GM19452 (cell line): ENCODE data around the gene RXRA.

Experiments
- ATAC-seq: cut with Tn5 transposase; IDR thresholded peaks from one replicate; pipeline ENCODE4 v1.9.1; 2021; ENCODE audit not compliant: unreplicated experiment

The RXRA gene

DNA sequence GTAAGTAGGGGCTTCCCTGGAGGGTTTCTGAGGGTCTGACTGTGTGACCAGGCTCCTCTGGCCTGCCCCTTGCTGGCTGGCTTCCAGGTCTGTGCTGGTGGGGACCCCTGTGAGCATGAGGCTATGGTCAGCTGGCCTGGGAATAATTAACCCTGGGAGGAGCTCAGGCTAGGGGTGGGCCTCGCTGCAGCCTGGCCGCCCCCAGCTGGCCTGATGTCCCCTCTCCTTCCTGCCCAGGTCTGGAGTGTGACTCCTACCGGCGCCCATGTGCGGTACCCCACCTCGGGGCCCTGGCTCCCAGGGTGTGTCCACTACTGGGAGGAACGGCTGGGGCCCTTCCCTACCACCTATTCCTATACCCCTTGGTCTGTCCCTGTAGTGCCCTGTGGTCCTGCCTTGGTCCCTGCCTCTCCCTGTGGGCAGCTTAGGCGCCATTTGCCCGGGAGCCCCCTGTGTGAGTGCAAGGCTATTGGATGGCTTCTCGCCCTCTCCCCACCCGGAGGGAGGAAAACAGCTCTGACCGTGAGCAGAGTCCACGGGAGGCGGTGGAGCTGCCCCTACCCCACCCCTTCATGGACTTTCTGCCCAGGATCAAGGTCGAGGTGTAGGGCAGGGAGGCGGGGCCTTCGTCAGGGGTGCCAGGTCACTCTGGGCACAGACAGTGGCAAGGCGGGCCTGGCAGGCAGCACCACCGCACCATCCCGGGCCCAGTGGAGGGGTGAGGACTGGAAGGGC lies 9.4 kb downstream of the RXRA start:
- ATAC-seq = no peak

DNA sequence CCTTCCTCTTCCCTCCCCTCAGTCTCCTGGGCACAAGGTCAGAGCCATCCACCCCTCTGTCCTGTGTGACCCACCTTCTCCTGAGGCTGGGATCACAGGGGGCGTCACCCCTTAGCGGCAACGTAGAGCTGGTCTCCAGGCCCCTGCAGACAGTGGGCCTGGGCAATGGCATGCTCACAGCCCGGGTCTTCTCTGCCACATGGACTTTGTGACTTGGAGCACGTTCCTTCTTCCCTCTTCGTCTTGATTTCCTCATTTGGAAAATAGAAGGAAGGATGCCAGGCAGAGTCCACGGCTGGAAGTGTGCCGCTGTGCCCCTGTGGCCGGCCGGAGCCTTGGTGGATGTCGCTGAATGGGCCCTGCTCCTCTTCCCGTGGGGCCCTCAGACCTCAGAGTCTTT lies 10.0 kb downstream of the RXRA start:
- ATAC-seq = no peak

DNA sequence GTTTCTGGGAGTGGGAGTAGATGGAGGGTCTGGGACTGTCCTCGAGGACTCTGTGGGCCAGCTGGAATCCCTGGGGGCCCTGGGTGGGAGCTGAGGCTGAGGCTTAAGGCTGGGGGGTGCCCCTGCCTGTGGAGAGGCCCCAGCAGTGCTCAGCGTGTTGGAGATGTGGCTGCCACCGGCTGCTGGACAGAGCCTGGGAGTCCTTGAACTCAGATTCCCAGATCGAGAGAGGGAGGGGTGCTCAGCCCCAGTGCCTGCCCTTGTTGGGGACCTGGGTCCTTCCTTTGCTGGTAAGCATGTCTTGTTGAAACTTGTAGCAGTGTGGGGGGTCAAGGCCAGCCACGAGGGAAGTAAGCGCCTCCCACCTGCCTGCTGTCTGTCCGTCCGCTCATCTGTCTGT lies 10.7 kb downstream of the RXRA start:
- ATAC-seq = no peak

DNA sequence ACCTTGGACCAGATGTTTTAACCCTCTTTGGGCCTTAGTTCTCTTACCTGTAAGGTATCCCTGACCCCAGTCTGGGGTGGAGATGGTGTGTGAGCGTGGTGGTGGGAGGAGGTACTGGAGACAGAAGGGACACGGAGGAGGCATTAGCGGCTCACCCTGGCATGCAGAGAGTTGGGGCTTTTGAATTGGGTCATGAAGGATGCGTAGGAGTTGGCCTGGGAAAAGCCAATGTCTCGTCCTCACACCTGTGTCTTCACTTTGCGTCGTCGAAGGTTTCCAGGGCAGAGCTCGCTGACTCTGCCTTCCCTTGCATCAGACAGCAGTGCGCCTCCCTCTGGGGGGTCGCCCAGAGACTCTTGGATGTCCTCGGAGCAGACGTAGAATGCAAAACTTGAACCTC lies 11.2 kb downstream of the RXRA start:
- ATAC-seq = no peak

DNA sequence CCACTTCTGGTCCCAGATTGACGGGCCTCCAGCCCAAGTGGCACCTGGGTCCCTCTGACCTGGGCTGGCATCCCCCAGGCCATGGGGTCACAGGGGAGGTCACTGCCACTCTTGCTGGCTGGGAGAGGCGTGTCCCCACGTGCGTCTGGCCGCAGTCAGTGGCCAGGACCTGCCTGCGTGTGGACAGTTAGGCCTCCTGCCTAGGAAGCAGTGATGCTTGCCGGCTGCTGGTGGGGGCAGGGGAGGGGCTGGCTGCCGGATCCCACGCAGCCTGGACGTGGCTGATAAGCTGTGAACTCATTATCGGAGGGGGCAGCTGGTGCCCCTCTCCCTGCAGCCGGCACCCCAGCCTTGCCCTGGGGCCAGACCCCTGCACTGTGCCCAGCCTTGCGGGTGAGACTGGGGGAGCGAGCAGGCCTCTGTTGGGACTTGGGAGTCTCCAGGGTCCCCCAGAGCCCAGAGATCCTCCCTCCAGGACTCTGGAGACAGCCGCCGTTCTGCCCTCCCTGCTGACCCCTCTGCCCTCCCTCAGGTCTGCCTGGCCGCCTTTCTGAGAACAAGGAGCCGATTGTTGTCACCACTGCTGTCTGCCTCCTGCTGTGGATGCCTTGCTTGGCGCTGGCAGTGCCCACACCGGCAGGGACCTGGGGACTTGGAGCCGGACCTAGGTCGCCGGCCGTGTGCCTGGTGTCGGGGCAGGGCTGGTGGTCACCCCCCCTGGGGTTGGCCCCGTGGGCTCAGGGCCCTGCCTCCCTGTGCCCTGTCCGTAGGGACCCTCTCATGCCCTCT lies 12.3 kb downstream of the RXRA start:
- no peak for ATAC-seq

DNA sequence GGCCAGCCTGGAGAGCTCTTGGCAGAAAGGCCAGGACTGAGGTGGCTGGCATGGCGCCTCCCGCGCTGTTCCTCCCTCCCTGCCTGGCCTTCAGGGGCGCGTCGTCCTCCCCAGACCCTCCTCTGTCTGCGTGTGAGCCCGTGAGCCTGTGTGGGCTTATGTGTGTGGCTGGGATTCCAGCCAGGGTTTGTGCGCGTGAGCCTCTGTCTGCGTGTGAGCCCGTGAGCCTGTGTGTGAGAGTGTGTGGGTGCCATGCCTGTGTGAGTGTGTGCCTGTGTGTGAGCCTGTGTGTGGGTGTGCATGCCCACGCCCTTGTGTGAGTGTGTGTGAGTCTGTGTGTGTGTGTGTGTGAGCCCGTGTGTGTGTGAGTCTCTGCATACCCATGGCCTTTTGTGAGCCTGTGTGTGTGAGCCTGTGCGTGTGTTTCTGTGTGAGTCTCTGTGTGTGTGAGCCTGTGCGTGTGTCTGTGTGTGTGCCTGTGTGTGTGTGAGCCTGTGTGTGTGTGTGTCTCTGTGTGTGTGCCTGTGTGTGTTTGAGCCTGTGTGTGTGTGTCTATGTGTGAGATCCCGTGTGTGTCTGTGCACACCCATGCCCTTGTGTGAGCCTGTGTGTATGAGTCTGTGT lies 13.0 kb downstream of the RXRA start:
- ATAC-seq = no peak

DNA sequence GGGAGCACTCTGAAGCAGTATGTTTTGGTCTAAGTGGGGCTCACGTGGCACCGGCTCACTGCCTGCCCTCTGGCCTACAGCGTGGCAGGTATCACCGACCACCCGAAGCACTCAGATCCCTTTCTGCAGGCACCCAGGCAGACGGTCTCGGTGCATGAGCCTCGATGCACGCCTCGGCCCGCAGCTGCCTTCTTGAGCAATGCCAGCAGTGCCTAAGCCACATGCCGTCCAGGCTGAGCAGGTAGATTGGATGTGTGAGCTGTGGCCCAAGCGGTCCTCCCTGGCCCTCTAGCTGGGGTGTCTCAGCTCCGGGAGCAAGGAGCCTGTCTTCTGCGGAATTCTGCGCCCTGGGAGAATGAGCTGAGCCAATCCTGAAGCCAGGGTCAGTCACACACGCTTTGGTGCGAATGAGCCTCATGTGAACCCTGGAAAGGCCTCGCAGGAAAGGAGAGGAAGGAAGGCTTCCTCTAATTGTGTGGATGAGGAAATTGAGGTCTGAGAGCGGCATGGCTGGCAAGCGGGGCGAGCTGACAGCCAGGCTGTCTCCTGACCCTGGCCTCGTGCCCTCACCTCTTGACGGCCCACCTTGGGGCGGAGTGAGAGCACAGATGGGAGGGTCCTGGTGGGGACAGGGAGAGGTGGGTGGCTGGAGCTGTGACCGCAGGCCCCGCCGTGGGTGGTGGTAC lies 14.4 kb downstream of the RXRA start:
- no peak for ATAC-seq

DNA sequence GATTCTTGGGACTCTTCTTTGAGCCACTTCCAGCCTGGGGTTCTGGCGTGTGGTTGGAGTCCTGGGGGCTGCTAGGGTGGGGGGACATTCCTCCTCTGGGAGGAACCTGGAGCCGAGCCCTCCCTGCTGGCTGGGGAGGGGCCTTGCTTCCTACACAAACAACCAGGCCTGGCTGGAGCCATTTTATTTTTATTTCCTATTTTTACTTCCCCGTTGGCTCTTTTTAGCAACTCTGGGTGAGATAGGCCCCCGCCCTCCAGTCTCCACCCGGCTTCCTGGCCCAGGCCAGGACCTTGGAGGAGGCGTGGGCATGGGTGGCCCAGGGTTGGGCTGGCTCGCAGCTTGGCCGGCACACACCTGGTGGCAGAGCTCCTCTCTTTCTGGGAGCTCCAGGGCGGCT lies 15.1 kb downstream of the RXRA start:
- no peak for ATAC-seq

DNA sequence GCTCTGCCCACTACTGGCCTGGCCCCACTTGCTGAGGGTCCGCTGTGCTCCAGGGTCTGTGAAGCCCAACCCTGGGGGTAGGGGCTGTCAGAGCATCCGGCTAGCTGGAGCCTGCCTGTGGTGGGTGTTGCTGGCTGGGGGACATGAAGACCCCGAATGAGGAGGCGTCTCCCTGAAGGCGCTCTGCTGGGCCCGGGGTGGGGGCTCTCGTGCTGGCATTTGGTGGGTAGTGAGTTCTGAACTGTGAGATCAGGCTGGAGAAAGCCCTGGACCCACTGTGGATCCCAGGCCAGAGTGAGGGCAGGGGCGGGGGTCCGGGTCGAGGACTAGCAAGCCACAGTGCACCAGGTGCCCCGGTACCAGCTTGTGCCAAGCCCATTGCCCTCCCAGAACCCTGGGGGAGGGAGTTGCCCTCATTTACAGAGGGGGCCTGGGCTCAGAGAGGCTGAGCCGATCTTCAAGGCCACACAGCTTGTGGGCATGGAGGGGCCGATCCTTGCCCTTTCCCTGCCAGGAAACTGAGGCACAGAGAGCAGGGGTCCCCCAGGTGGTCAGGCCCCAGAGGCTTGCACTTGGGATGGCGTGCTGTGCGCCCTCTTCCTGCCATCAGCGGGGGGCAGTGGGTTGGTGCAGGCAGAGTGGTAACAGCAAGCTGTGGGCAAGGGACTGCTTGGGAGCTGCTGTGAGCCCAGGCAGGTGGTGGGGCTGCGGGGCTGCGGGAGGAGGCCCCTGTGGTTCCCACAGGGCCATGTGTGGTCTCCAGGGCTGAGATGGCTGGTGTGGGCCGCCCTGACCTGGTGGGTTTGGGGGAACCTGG lies 15.9 kb downstream of the RXRA start:
- no peak for ATAC-seq

DNA sequence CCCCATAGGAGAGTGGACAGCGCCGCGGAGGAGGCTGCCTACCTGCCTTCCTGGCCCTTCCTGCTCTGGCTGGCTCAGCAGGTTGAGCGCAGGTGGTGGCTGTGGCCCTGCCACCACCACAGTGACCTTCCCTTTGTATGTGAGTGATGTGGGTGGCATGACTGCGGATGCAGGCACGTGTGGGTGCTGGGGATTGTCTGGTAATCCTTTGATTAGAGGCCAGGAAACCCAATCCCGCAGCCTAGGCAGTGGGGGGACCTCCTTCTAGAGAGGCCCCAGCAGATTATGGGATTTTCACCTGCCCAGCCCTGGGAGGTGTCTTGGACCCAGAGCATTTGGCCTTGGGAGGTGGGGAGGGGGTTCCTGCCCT lies 16.5 kb downstream of the RXRA start:
- no peak for ATAC-seq

DNA sequence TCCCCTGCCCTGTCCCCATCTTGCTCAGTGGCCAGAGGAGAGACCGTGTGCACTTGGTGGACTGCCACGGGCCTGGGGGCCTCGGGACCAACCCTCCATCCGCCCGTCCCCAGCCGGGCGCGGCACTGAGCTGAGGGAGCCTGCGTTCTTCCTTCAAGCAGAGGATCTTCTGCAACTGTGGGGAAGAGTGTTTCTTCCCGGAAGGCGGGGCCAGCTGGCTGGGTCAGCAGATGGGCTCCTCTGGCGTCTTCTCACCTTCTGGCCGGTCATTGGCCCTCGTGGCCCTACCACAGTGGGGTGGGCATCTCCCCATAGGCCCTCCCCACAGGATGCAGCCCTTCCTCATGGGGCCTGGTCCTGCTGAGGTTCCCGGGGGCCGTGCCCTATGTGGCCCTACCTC lies 17.4 kb downstream of the RXRA start:
- ATAC-seq = no peak

DNA sequence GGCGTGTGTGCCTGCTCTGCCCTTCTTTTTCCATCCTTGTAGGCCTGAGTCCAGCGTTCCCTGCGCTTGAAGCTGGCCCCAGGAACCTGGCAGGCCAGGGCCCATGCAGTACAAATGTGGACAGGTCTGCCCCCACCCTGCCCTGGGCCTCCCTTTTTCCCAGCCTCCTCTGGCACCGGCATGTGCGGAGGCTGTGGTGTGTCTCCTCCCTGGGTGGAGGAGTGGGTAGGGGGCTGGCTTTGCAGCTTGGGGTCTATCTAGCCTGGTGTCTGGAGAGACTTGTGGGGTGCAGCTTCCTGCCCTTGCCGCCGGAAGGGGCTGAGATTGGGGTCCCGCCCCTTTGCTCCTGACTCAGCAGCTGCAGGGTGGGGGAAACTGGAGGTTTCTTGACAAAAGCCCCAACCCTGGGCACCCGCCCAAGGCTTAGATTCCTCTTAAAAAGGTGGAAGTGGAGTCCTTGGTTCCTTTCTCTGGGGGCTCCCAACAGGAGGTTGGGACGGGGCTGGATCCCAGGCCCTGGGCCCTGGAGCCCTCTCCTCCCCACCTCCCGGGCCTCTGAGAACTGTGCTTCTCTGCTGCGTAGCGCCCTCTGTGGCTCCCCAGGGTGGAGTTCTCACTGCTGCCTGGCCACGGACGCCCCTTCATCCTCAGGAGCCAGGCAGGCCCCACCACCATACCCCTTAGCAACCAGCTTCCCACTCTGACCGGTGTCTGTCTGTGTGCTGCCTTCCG lies 18.0 kb downstream of the RXRA start:
- no peak for ATAC-seq

DNA sequence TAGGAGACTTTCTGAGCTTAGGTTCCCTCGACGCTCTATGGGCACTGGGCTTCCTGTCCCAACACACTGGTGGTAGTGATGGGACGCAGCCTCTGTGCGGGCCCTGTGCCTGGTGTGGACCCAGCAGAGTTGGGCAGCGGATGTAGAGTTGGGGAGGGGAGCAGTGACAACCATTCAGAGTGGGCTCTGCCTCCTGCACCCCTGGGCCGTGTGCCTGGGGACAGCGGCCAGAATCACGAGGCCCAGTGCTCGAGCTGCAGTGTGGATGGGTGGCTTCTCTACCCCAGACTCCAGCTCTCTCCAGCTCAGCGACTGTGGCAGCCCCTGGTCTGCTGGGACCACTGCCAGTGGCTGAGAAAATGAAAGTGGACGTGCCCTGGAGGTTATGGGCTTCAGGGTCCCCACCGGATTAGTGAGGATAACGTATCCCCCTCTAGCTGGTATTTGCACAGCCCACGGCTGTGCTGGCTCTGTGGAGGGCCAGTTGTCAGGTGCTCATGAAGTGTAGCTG lies 18.6 kb downstream of the RXRA start:
- no peak for ATAC-seq

DNA sequence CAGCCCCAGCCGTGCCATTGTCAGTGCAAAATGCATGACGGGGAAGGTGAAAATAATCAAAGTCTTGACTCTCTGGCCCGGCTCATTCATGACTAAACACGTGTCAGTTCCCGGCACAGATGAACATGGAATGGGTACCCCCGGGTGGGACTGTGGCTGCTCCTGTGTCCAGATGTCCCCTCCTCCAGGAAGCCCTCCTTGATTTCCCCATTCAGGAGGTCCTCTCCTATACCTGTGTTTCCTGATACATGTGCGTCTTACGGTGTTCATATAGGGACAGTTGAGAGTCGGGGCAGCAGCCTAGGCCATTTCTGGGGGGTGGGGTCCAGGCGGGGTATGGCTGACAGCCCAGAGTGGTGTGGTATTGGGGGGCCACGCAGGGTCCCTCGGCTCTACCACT lies 19.5 kb downstream of the RXRA start:
- ATAC-seq = no peak

DNA sequence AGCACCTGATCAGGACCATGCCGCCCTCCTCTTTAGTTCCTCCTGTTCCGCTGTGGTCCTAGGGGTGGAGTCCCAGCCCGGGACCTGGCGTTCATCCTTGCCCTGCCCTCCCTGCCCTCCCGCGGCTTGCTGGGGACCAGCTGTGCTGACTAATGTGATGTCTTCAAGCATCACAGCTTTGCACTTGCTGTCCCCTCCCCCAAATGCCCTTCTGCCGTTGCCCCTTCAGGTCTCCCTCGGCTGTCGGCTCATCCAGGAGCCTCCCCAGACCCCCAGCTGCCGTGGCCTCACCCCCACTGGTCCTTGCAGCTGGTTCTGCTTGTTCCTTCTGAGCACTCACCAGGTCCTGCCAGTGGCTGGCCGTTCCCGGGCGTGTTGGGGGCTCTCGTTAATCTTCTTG lies 19.9 kb downstream of the RXRA start:
- no peak for ATAC-seq

DNA sequence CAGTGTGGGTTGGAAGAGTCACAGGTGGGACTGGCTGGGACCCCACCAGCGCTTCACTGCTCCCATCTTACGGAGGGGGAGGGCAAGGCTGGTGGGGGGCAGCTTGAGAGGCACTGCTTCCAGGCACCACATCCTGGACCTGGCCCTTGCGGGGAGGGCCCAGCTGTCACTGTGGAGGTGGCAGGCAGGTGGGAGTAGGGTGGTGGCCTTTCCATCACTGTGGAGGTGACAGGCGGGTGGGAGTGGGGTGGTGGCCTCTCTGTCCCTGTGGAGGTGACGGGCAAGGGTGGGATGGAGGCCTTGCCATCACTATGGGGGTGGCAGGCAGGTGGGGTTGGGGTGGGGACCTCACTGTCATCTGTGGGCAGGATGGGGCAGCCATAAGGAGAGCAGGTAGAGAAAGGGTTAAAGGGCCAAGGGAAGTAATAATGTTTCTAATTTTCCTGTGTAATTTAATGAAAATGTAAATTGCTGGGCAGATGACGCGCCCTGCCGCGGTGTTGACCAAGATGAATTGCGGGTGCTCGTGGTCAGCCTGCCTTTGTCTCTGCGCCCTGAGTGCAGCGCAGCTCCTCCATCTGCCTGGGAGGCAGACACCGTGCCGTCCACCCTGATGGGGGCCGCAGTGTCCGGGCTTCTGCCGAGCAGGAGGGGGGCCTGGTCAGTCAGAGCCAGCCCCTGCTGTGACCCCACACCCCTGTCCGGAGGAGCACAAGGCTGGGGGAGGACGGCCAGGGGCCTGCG lies 20.8 kb downstream of the RXRA start:
- ATAC-seq = no peak

DNA sequence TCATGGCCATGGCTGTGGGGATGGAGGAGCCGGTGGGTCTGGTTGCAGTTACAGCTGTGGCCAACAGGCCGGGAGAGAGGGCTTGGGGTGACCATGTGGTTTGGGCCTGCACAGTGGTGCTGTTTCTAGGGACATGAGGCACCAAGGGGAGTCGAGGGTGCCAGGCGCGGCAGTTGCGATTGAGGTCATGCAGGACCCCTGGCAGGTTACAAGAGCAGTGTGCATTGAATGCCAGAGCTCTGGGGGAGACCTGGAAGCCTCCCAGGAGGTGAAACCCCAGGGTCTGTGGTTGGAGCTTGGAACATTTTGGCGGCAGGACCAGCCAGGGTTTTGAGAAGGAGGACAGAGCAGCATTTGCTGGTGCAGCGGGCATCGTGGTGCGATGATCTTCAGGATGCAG lies 21.7 kb downstream of the RXRA start:
- ATAC-seq = no peak

DNA sequence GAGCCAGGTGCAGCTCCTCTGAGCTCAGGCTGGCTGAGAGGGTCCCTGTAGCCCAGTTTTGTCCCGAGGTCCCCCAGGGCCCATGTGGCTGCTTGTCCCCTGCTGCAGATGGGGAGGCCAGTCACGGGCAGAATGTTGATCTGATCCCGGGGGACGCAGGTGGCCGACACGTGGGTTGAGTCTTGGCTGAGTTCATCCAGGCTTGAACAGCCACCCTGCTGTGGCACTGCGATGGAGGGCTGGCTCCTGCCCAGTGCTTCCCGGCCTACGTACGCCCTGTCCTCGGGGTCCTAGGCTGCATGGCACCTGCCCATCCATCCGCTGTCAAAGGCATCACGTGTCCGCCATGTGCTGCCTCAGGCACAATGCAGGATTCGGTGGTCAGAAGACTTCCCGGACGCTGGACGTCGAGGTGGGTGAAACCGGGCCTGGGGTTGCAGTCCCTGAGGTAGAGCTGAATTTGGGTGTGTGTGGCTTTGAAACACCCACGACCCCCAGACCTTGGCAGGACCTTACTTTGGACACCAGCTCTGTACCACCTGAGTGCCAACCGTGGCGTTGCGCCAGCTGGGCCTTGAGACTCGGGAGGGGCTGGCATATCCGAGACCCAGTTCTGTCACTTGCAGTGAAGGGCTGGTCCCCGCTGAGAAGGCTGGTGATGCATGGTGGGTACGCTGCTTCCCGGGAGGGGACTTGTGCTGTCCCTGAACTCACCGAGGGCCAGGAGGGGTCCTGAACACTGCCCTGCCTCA lies 22.3 kb downstream of the RXRA start:
- ATAC-seq = no peak

DNA sequence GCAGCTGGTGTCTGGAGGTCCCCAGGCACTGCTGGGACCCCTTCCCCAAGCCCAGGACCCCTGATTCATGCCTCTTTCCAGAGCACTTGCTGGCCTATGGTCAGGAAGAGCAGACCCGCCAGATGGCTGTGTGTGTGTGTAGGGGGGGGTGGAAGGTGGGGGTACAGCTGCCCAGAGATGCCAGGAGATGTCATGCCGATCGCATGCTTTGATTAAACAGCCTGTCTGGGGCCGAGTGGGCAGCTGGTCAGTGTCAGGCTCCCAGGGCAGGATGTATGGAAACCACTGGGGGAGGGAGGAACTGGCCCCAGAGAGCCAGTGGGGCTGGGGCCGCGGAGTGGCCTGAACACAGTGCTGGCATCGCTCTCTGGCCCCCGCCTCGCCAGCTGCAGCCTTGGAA lies 23.7 kb downstream of the RXRA start:
- no peak for ATAC-seq
